Body of pancreas (tissue), 4 donors: ENCODE results near the gene TMEM184B.
"Not testable (repeated sequence)": the region's sequence is repeated elsewhere in the genome, so short reads cannot be mapped to it uniquely, and the experiment has no call there.

Experiments used
- CTCF ChIP-seq, 7 experiments: fragments of 450-650 bp in 4 of 7; fragments of 200-600 bp in 3 of 7; sonication (generic) in 3 of 7; IDR thresholded peaks; one replicate each; pipeline ENCODE4 v1.5.1; 2016 to 2019; ENCODE audit warnings: antibody characterized with exemption in 7 of 7
- POLR2A ChIP-seq, 3 donors: fragments of 450-650 bp; IDR thresholded peaks; one replicate each; pipeline ENCODE4 v1.6.1; 2016; ENCODE audit warnings: antibody characterized with exemption in 3 of 3, mild to moderate bottlenecking in 2 of 3

GRCh38 chr22:38177571-38177925 is 95.3 kb downstream of the TMEM184B start:
- TF ChIP-seq CTCF, POLR2A (IDR thresholded peaks at IDR 0.05): not testable (repeated sequence)
